ENCODE results near the gene UQCC5.

UQCC5 gene

DNA sequence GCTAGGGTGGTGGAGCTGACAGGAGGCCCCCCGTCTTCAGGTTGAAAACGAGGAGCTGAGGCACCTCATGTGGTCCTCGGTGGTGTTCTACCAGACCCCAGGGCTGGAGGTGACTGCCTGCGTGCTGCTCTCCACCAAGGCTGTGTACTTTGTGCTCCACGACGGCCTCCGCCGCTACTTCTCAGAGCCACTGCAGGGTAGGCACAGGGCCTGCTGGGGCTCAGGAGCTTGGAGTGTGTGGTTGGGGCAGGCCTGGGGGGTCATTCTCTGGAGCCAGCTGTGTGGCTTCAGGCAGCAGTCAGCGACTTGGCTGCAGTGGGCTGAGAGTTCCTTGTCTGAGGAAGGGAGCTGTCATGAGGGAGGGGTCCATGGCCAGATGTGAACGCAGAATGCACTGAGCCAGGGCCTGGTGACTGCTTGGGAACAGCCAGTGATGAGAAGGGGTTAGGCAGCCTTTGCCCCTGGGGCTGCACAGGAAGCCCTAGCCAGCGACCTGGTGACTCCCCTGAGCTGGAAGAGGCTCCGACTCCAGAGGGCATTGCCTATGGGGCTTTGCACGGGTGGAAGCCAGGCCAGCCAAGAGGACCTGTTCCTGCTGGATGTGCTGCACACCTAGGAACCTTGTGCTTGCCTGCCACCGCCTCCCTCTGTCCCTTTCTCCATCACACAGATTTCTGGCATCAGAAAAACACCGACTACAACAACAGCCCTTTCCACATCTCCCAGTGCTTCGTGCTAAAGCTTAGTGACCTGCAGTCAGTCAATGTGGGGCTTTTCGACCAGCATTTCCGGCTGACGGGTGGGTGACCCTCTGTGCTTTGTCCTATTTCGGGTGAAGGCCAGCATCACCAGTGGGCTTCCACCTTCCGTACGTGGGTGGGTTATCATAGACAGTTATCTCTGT lies 46.1 kb upstream of the UQCC5 start:
- no peaks in the 10 kb centered on the region for H3K27me3 ChIP-seq
- no peak overlapping the region for H3K4me3 ChIP-seq (ENCODE audit: low read depth, low read length)
- no peak for DNase-seq
- no peaks in the 10 kb centered on the region for H3K4me1 ChIP-seq
- no peaks in the 10 kb centered on the region for H3K9me3 ChIP-seq
- TF ChIP-seq, protein P1, sequence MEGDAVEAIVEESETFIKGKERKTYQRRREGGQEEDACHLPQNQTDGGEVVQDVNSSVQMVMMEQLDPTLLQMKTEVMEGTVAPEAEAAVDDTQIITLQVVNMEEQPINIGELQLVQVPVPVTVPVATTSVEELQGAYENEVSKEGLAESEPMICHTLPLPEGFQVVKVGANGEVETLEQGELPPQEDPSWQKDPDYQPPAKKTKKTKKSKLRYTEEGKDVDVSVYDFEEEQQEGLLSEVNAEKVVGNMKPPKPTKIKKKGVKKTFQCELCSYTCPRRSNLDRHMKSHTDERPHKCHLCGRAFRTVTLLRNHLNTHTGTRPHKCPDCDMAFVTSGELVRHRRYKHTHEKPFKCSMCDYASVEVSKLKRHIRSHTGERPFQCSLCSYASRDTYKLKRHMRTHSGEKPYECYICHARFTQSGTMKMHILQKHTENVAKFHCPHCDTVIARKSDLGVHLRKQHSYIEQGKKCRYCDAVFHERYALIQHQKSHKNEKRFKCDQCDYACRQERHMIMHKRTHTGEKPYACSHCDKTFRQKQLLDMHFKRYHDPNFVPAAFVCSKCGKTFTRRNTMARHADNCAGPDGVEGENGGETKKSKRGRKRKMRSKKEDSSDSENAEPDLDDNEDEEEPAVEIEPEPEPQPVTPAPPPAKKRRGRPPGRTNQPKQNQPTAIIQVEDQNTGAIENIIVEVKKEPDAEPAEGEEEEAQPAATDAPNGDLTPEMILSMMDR (IDR thresholded peaks at IDR 0.05; ENCODE audit: low read depth, low read length) = no peak
- H3K36me3 ChIP-seq = peaks cover 3% of the 10 kb centered on the region; the same call in 1 of the 2 replicates

DNA sequence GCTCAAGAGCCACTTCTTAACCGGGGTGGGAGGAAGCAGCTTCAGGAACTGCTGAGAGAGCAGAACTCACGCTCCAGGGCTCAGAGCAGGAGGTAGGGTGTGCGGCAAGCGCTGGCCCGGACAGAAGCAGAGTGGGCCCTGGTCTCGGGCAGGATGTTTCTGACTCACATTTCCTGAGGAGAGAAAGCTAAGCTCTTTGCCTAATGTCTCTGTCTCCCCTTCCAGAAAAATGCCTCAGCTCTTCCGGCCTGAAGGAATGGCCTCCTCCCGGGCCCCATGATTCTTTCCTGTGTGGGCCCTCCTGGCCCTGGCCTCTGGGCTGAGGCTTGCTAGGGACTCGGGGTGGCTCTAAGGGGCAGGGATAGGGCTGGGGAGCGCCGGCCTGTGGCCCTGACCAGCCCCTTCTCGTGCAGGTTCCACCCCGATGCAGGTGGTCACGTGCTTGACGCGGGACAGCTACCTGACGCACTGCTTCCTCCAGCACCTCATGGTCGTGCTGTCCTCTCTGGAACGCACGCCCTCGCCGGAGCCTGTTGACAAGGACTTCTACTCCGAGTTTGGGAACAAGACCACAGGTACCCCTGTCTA lies 45.4 kb upstream of the UQCC5 start:
- no peaks in the 10 kb centered on the region for H3K27me3 ChIP-seq
- H3K9me3 ChIP-seq = no peaks in the 10 kb centered on the region
- no peak for DNase-seq
- TF ChIP-seq, protein P1 (IDR thresholded peaks at IDR 0.05; ENCODE audit: low read depth, low read length) = no peak
- no peaks in the 10 kb centered on the region for H3K4me1 ChIP-seq
- no peak overlapping the region for H3K4me3 ChIP-seq (ENCODE audit: low read depth, low read length)
- H3K36me3 ChIP-seq = peaks cover 3% of the 10 kb centered on the region; the same call in 1 of the 2 replicates

DNA sequence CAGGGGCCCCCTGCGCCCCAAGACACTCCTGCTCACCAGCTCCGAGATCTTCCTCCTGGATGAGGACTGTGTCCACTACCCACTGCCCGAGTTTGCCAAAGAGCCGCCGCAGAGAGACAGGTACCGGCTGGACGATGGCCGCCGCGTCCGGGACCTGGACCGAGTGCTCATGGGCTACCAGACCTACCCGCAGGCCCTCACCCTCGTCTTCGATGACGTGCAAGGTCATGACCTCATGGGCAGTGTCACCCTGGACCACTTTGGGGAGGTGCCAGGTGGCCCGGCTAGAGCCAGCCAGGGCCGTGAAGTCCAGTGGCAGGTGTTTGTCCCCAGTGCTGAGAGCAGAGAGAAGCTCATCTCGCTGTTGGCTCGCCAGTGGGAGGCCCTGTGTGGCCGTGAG lies 44.3 kb upstream of the UQCC5 start:
- DNase-seq = no peak
- H3K9me3 ChIP-seq = no peaks in the 10 kb centered on the region
- no peaks in the 10 kb centered on the region for H3K27me3 ChIP-seq
- no peaks in the 10 kb centered on the region for H3K4me1 ChIP-seq
- peaks cover 3% of the 10 kb centered on the region; the same call in 1 of the 2 replicates for H3K36me3 ChIP-seq
- no peak overlapping the region for H3K4me3 ChIP-seq (ENCODE audit: low read depth, low read length)
- TF ChIP-seq, protein P1 (IDR thresholded peaks at IDR 0.05; ENCODE audit: low read depth, low read length) = no peak

DNA sequence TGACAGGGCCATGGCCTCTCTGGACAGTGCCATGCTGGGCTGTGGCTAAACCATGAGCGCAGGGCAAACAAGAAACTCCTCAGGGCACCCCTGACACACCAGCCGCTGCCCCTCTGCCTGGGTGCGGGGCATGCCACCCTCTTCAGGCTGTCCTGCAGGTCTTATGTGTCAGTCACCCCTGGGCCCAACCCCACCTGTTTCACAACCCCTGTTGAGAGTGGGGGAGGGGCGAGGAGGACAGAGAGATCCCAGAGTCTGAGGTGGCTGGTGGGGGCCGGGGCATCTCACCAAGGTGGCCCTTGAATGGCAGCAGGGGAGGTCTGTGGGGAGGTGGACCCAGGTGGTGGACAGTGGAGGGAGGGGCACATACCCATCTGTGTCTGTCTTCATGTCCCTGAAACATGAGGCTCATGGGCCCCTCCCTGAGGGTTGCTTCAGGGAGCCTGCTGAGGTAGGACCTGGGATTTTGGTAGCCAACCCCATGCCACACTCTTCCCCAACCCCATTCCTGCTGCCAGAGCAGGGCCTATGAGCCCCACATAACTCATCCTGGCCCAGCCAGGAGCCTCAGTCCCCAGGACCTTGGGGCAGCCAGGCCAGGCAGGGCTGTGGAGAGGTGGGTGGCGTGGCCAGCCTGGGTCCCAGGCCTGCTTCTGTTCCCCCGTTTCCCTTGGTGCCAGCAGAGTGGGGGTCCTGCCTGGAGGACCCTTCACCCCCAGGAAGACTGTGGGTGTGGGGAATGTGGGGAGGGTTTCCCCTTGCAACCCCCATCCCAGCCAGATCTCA lies 43.0 kb upstream of the UQCC5 start:
- Histone ChIP-seq H3K9me3 (no peaks in the 10 kb centered on the region), H3K36me3 (peaks cover 3% of the 10 kb centered on the region; the same call in 1 of the 2 replicates), H3K4me3 (ENCODE audit: low read depth, low read length) (no peak overlapping the region), H3K27me3 (no peaks in the 10 kb centered on the region), H3K4me1 (no peaks in the 10 kb centered on the region)
- TF ChIP-seq, protein P1 (IDR thresholded peaks at IDR 0.05; ENCODE audit: low read depth, low read length) = no peak
- DNase-seq = no peak

DNA sequence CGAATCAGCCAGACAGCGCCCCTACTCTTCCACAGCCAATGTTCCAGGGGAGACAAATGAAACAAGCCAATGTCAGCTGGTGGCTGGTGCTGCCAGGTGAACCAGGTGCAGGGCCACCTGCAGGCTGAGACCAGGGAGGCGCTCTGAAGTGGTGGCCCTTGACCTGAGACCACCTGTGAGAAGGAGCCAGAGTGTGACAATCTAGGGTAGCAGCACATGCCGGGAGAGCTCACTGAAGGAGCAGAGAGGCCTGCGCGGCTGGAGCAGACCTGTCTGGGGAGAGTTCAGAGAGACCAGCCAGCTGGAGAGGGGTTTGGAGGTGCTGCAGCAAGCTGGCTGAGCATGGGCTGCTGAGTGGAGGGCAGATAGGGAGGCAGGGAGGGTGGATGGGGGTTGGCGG lies 42.0 kb upstream of the UQCC5 start:
- H3K4me3 ChIP-seq (ENCODE audit: low read depth, low read length) = no peak overlapping the region
- no peak for DNase-seq
- no peaks in the 10 kb centered on the region for H3K9me3 ChIP-seq
- TF ChIP-seq, protein P1 (IDR thresholded peaks at IDR 0.05; ENCODE audit: low read depth, low read length) = no peak
- no peaks in the 10 kb centered on the region for H3K27me3 ChIP-seq
- no peaks in the 10 kb centered on the region for H3K4me1 ChIP-seq
- no peaks in the 10 kb centered on the region for H3K36me3 ChIP-seq
